ENCODE data around the gene STXBP2. TPM values are rescaled to one million over a fixed set of nuclear protein-coding genes. Genes with fewer than 3 reads are reported as not detected.

Gene STXBP2
- total RNA-seq, 6 donors from 2014 or later = 111 to 562 (median 249) TPM

- Histone ChIP-seq H3K27me3 (no peaks in the 10 kb centered on the region), H3K4me1 (peaks cover 4 to 21% (median 11%) of the 10 kb centered on the region in 4 donors), H3K27ac (no peak overlapping the region), H3K36me3 (peaks cover 0 to 15% (median 5%) of the 10 kb centered on the region in 4 donors), H3K9me3 (no peaks in the 10 kb centered on the region), H3K4me3 (no peak overlapping the region)
- ATAC-seq (ENCODE audit: low FRiP score in 2 of 2) = no peak
- TF ChIP-seq CTCF (IDR thresholded peaks at IDR 0.05) = no peak
- TF ChIP-seq EP300 (IDR thresholded peaks at IDR 0.05) = no peak
- TF ChIP-seq POLR2A (IDR thresholded peaks at IDR 0.05) = no peak
- TF ChIP-seq POLR2AphosphoS5 (IDR thresholded peaks at IDR 0.05) = no peak
- 40 to 64% methylated on average over 2 of the region's 2 CpGs for WGBS, 2 donors
- no peak for DNase-seq
Observed at GRCh38 chr19:7650148-7650547, 13.2 kb downstream of the STXBP2 start.

- ATAC-seq (ENCODE audit: low FRiP score in 2 of 2) = peak; percentile 85 to 89
- TF ChIP-seq CTCF (IDR thresholded peaks at IDR 0.05) (peak; percentile 94 to 99 (median 96)), POLR2A (IDR thresholded peaks at IDR 0.05) (peak in 1 of 4 donors; percentile 26), POLR2AphosphoS5 (IDR thresholded peaks at IDR 0.05) (peak; percentile 43 to 66), EP300 (IDR thresholded peaks at IDR 0.05) (peak in 1 of 4 donors; percentile 59)
- 4% methylated on average over 26 to 28 of the region's 28 CpGs for WGBS, 2 donors
- peak; percentile 95 to 98 for DNase-seq
- Histone ChIP-seq H3K27me3 (no peaks in the 10 kb centered on the region), H3K9me3 (no peaks in the 10 kb centered on the region), H3K36me3 (peaks cover 0 to 1% (median 0%) of the 10 kb centered on the region in 4 donors), H3K27ac (peak overlapping the region; percentile 34 to 87 (median 64)), H3K4me1 (peaks cover 4 to 19% (median 12%) of the 10 kb centered on the region in 4 donors), H3K4me3 (peak overlapping the region in 3 of 4 donors; percentile 7 to 30 (median 18))
Observed at GRCh38 chr19:7652061-7652641, 15.2 kb downstream of the STXBP2 start.

GRCh38 chr19:7654401-7654800, 17.5 kb downstream of the STXBP2 start:
- Histone ChIP-seq H3K9me3 (no peaks in the 10 kb centered on the region), H3K27ac (peak overlapping the region in 2 of 4 donors; percentile 6 to 88), H3K4me1 (peaks cover 4 to 30% (median 21%) of the 10 kb centered on the region in 4 donors), H3K27me3 (no peaks in the 10 kb centered on the region), H3K36me3 (no peaks in the 10 kb centered on the region), H3K4me3 (no peak overlapping the region)
- TF ChIP-seq CTCF (IDR thresholded peaks at IDR 0.05) (no peak), POLR2AphosphoS5 (IDR thresholded peaks at IDR 0.05) (no peak), EP300 (IDR thresholded peaks at IDR 0.05) (no peak), POLR2A (IDR thresholded peaks at IDR 0.05) (no peak)
- WGBS, 2 donors = 64 to 80% methylated on average over 8 of the region's 8 CpGs
- ATAC-seq (ENCODE audit: low FRiP score in 2 of 2) = no peak
- DNase-seq = no peak

GRCh38 chr19:7655581-7655980, 18.7 kb downstream of the STXBP2 start:
- ATAC-seq (ENCODE audit: low FRiP score in 2 of 2) = peak in 1 of 2 donors; percentile 48
- peak overlapping the region; percentile 72 to 88 (median 85) for H3K27ac ChIP-seq
- H3K4me1 ChIP-seq = peaks cover 4 to 30% (median 21%) of the 10 kb centered on the region in 4 donors
- H3K27me3 ChIP-seq = no peaks in the 10 kb centered on the region
- TF ChIP-seq CTCF (IDR thresholded peaks at IDR 0.05) (no peak), POLR2AphosphoS5 (IDR thresholded peaks at IDR 0.05) (peak; percentile 27 to 36), POLR2A (IDR thresholded peaks at IDR 0.05) (peak in 1 of 4 donors; percentile 49)
- no peak overlapping the region for H3K4me3 ChIP-seq
- peak in 1 of 2 donors; percentile 64 for DNase-seq
- 51 to 60% methylated on average over 8 of the region's 8 CpGs for WGBS, 2 donors
- no peaks in the 10 kb centered on the region for H3K9me3 ChIP-seq
- H3K36me3 ChIP-seq = no peaks in the 10 kb centered on the region

Measured in upper lobe of left lung (tissue), 6 donors.